Endothelial cell (in vitro differentiated cells): ENCODE results near the gene PLEKHH1. TPM values are rescaled to one million over a fixed set of nuclear protein-coding genes. Genes with fewer than 3 reads are reported as not detected.

Experiments used
- DNase-seq: peaks from one replicate; pipeline ENCODE4 v3.0.0; 2021; ENCODE audit warnings: low spot score
- H3K27ac Mint-ChIP-seq: one replicate; pipeline ENCODE4 v1.8.0; 2021; ENCODE audit warnings: mixed read lengths, inconsistent platforms; ENCODE audit not compliant: unreplicated experiment
- H3K27me3 Mint-ChIP-seq: one replicate; pipeline ENCODE4 v1.8.0; 2021; ENCODE audit warnings: mild to moderate bottlenecking, moderate library complexity, mixed read lengths, inconsistent platforms; ENCODE audit not compliant: unreplicated experiment
- H3K36me3 Mint-ChIP-seq: one replicate; pipeline ENCODE4 v1.8.0; 2021; ENCODE audit warnings: mild to moderate bottlenecking, low read depth, mixed read lengths, inconsistent platforms; ENCODE audit not compliant: unreplicated experiment
- H3K4me1 Mint-ChIP-seq: one replicate; pipeline ENCODE4 v1.8.0; 2021; ENCODE audit warnings: mild to moderate bottlenecking, mixed read lengths, inconsistent platforms; ENCODE audit not compliant: unreplicated experiment
- H3K4me3 Mint-ChIP-seq: one replicate; pipeline ENCODE4 v1.8.0; 2021; ENCODE audit warnings: mild to moderate bottlenecking, mixed read lengths, inconsistent platforms; ENCODE audit not compliant: unreplicated experiment
- H3K9me3 Mint-ChIP-seq: one replicate; pipeline ENCODE4 v1.8.0; 2021; ENCODE audit warnings: mixed read lengths, inconsistent platforms; ENCODE audit not compliant: unreplicated experiment
- total RNA-seq: library from RNA; stranded (reverse); fragmentation: NEBNext Ultra II Directional; extraction: Animal tissue kit (Norgen Biotek cat#: 25700); gene quantifications from one replicate; pipeline ENCODE4 v1.2.1, GENCODE V29; 2021; ENCODE audit not compliant: unreplicated experiment
- TF ChIP-seq, protein P1 (sequence below): fragments of 200-600 bp; sonication (generic); IDR thresholded peaks from one replicate; pipeline ENCODE4 v1.5.0; 2021; ENCODE audit warnings: antibody characterized with exemption; ENCODE audit not compliant: unreplicated experiment

The PLEKHH1 gene
- total RNA-seq, 1 donor from 2014 or later = 9.5 TPM

DNA sequence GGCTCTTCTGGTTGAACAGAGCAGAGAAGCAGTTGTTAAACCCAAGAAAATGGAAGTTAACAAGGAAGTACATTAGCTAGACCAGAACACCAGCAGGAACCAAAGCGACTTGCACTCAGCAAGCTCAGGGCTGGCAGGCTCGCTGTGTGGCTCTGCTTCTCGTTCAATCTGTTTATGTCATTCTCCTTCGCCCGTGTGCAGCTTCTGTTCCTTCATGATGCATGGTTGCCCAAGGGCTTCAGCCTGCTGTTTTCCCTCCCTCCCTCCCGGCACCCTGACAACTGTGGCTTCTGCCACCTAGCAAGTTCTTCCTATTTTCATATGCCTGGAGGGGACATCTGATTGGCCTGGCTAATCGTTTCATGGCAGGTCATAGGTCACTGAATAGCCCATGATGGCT is 41.7 kb downstream of the PLEKHH1 start:
- Mint-ChIP-seq H3K27ac (no peak overlapping the region), H3K27me3 (peaks cover 3% of the 10 kb centered on the region), H3K4me3 (no peak overlapping the region), H3K36me3 (peaks cover 4% of the 10 kb centered on the region), H3K9me3 (no peaks in the 10 kb centered on the region), H3K4me1 (peaks cover 6% of the 10 kb centered on the region)
- no peak for DNase-seq
- TF ChIP-seq, protein P1, sequence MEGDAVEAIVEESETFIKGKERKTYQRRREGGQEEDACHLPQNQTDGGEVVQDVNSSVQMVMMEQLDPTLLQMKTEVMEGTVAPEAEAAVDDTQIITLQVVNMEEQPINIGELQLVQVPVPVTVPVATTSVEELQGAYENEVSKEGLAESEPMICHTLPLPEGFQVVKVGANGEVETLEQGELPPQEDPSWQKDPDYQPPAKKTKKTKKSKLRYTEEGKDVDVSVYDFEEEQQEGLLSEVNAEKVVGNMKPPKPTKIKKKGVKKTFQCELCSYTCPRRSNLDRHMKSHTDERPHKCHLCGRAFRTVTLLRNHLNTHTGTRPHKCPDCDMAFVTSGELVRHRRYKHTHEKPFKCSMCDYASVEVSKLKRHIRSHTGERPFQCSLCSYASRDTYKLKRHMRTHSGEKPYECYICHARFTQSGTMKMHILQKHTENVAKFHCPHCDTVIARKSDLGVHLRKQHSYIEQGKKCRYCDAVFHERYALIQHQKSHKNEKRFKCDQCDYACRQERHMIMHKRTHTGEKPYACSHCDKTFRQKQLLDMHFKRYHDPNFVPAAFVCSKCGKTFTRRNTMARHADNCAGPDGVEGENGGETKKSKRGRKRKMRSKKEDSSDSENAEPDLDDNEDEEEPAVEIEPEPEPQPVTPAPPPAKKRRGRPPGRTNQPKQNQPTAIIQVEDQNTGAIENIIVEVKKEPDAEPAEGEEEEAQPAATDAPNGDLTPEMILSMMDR = no peak

DNA sequence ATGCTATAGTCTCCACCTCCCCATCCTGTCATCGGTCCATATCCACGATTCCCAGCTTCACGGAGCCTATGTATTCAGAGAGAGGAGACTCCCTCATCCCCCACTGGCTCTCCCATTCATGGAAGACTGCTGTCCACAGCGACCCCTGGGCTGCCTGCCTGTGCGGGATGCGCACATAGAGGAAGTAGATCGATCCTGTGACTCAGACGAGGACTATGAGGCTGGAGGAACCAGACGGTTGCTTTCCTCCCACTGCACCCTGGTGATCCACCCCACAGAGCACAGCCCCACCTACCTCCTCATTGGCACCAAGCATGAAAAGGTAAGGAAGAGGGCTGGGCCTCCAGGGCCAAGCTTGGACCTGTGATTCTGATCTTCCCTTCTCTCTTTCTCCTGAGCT is 42.6 kb downstream of the PLEKHH1 start:
- no peaks in the 10 kb centered on the region for H3K9me3 Mint-ChIP-seq
- H3K27me3 Mint-ChIP-seq = peaks cover 3% of the 10 kb centered on the region
- H3K36me3 Mint-ChIP-seq = peaks cover 4% of the 10 kb centered on the region
- peaks cover 6% of the 10 kb centered on the region for H3K4me1 Mint-ChIP-seq
- H3K4me3 Mint-ChIP-seq = no peak overlapping the region
- TF ChIP-seq, protein P1 = no peak
- no peak for DNase-seq
- H3K27ac Mint-ChIP-seq = no peak overlapping the region

DNA sequence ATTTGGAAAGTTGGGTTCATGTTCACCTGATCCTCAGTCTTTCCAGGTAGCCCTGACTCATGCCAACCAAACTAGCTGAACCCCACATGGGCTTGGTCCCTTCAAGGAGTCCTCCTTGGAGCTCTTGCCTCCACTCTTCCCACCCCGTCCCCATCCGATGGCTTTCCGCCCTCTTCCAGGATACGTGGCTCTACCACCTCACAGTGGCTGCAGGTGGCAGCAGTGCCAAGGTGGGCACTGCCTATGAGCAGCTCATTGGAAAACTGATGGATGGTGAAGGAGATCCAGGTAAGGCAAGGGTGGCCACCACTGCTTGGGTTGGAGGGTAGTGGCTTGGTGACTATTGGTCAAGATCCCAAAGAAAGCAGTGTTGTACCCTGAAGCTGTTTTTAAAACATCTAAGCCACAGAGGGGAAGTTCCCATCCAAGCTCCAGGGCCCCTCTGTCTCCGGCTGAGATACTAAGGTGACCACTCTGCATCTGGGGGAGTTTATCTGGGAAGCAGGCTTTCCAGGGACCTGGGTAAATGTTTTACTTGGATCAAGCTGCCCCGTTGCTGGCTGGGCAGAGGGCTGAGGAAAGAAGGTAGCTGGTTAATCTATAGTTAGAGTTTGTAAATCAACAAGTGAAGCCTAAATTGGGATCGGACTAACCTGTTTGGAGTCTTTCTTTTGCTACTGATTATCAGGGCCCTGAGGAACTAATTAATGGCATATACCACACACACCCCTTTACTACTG is 43.3 kb downstream of the PLEKHH1 start:
- Mint-ChIP-seq H3K4me1 (peaks cover 6% of the 10 kb centered on the region), H3K27ac (no peak overlapping the region), H3K36me3 (peaks cover 4% of the 10 kb centered on the region), H3K4me3 (no peak overlapping the region), H3K27me3 (peaks cover 3% of the 10 kb centered on the region), H3K9me3 (no peaks in the 10 kb centered on the region)
- DNase-seq = no peak
- TF ChIP-seq, protein P1 = no peak

DNA sequence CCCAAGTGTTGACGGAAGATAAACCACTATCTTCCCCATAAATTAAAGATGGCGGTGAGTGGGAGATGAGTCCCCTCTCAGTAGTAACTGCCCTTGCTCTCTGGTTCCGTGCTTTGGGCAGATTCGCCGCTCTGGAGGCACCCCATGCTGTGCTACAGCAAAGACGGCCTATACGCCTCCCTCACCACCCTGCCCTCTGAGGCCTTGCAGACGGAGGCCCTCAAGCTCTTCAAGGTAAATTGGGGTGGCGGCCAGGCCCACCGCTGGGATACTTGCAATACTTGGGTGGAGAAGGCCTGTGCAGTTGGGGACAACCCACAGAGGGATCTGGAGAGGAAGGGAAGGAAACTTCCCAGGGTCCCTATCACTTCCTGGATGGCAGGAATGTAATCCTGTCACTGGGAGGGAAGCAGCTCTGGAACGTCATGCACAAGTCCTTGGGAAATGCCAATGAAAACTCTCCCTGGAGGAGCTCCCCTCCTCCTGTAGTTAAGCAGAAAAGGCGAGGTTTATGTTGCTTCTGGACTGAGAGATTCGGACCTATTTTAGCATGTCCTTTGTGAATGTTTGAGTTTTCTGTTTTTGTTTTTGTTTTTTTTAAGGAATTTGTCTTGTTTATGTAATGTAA is 44.2 kb downstream of the PLEKHH1 start:
- H3K4me1 Mint-ChIP-seq = peaks cover 6% of the 10 kb centered on the region
- TF ChIP-seq, protein P1 = no peak
- no peak for DNase-seq
- H3K36me3 Mint-ChIP-seq = peaks cover 4% of the 10 kb centered on the region
- peaks cover 3% of the 10 kb centered on the region for H3K27me3 Mint-ChIP-seq
- H3K9me3 Mint-ChIP-seq = no peaks in the 10 kb centered on the region
- no peak overlapping the region for H3K27ac Mint-ChIP-seq
- H3K4me3 Mint-ChIP-seq = no peak overlapping the region
